DMS114 treated with DMSO at 0.1 percent for 48 hours (cell line): ENCODE results near the gene BEND3.

ENCODE experiments used
- DNase-seq: peaks from one replicate; lab custom pipeline; 2025; ENCODE audit not compliant: unreplicated experiment; lab: John Stamatoyannopoulos, UW

Gene BEND3

GRCh38 chr6:107083921-107084320, 31.4 kb downstream of the BEND3 start:
- no peak for DNase-seq

- DNase-seq = no peak
These were observed 32.1 kb downstream of the BEND3 start for GRCh38 chr6:107083047-107083768.

GRCh38 chr6:107082045-107082444, 33.3 kb downstream of the BEND3 start:
- DNase-seq = no peak

- DNase-seq = no peak
These were observed 35.3 kb downstream of the BEND3 start for GRCh38 chr6:107080036-107080435.

- no peak for DNase-seq
These were observed 35.9 kb downstream of the BEND3 start for GRCh38 chr6:107079429-107079828.

- DNase-seq = no peak
These were observed 37.6 kb downstream of the BEND3 start for GRCh38 chr6:107077710-107078109.

- DNase-seq = no peak
These were observed 39.3 kb downstream of the BEND3 start for GRCh38 chr6:107075951-107076381.

- no peak for DNase-seq
These were observed 44.6 kb downstream of the BEND3 start for GRCh38 chr6:107070686-107071085.

GRCh38 chr6:107069631-107070548, 45.4 kb downstream of the BEND3 start:
- no peak for DNase-seq

- no peak for DNase-seq
These were observed 46.4 kb downstream of the BEND3 start for GRCh38 chr6:107068691-107069630.

- no peak for DNase-seq
These were observed 48.3 kb downstream of the BEND3 start for GRCh38 chr6:107066697-107067659.

GRCh38 chr6:107064579-107065065, 50.7 kb downstream of the BEND3 start:
- DNase-seq = no peak

GRCh38 chr6:107062691-107063090, 52.6 kb downstream of the BEND3 start:
- DNase-seq = no peak

GRCh38 chr6:107061125-107062020, 53.9 kb downstream of the BEND3 start:
- DNase-seq = no peak

- no peak for DNase-seq
These were observed 54.6 kb downstream of the BEND3 start for GRCh38 chr6:107060704-107061103.

GRCh38 chr6:107059606-107060005, 55.7 kb downstream of the BEND3 start:
- DNase-seq = no peak

- DNase-seq = no peak
These were observed 57.6 kb downstream of the BEND3 start for GRCh38 chr6:107057679-107058078.

- no peak for DNase-seq
These were observed 58.5 kb downstream of the BEND3 start for GRCh38 chr6:107056796-107057195.

GRCh38 chr6:107047807-107048206, 67.5 kb downstream of the BEND3 start:
- no peak for DNase-seq
